Fibroblast of gingiva (primary cell): ENCODE measurements around the gene ZNF366.

Experiments
- DNase-seq: peaks from one replicate; pipeline ENCODE4 v3.0.0-alpha.2; 2011; ENCODE audit warnings: low read depth

ZNF366 gene

DNA sequence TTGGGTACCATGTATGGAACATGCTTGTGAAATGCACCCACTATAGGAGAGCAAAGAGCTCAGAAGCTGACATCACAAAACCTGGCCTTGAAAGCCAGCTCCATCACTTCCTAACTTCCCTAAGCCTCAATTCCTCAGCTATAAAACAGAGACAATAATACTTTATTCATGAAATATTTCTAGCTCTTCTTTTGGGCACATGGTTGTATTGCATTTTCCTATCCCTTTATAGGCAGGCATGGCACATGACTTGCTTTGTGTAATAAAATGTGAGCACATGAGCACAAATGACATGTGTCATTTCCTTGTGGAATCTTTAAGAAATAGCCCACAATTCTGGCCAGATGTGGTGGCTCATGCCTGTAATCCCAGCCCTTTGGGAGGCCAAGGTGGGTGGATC, 18.5 kb downstream of the ZNF366 start:
- DNase-seq, result no peak

- peak; percentile 26 for DNase-seq
Observed at GRCh38 chr5:72487177-72487576, 20.0 kb downstream of the ZNF366 start.

GRCh38 chr5:72486371-72486770, 20.8 kb downstream of the ZNF366 start:
- DNase-seq, result peak; percentile 92

- DNase-seq, result no peak
Observed at GRCh38 chr5:72485430-72485974, 21.7 kb downstream of the ZNF366 start.

GRCh38 chr5:72482046-72482445, 25.2 kb downstream of the ZNF366 start:
- DNase-seq, result no peak

- no peak for DNase-seq
Observed at GRCh38 chr5:72480841-72481240, 26.4 kb downstream of the ZNF366 start.

DNA sequence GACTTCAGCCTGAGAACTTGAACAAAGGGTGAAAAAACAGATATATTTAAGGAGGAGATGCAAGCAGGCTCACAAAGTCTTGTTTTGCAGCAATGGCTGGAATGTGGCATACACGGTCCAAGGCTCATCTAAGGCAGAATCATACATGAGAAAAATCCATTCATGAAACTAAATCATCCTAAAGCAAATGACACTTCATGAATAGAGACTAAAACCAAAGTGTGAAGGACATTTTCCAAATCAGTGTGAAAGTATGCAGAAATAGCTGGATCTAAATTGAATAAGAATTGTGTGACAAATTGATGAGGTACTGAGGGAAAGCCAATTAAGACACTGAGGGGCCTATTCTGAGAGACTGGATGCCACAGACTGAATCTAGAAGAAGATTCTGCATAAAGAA, 27.3 kb downstream of the ZNF366 start:
- no peak for DNase-seq

GRCh38 chr5:72478684-72479083, 28.5 kb downstream of the ZNF366 start:
- peak; percentile 54 for DNase-seq

GRCh38 chr5:72478276-72478675, 28.9 kb downstream of the ZNF366 start:
- no peak for DNase-seq

- DNase-seq, result no peak
Observed at GRCh38 chr5:72477644-72478043, 29.6 kb downstream of the ZNF366 start.

- DNase-seq, result no peak
Observed at GRCh38 chr5:72477176-72477575, 30.0 kb downstream of the ZNF366 start.

- no peak for DNase-seq
Observed at GRCh38 chr5:72476721-72477120, 30.5 kb downstream of the ZNF366 start.

DNA sequence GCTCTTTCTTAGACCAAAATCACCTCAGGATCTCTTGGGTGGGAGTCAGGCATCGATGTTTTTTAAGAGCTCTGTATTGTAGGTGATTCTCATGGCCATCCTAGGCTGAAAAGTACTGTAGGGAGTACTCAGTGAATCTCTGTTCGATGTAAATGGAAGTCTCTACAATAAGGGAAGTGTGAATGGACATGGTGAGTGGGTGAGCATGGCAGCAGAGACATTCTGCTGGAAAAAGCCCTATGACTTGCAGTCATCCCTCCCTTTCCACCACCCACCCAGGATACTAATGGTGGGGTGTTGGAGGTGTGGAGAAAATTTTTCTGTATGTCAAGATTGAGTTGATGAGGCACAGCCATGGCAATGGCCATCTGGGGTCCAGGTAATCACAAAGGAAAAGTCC, 30.9 kb downstream of the ZNF366 start:
- no peak for DNase-seq

DNA sequence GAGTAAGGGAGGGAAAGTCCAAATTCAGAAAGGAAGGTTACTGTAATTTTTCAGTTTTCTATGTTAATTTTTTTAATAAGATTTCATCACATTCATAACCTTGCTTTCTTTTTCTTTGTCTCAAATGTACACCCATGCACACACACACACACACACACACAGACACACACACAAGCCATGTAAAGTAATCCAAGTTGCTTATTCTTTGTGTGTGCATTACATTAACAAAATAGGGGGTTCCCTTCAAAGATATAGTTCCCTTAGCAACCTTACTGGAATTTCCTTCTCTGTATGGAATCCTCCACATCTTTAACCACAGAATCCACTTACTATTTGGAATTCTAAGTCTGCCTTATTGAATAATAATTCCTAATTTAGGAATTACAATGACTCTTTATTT, 32.7 kb downstream of the ZNF366 start:
- no peak for DNase-seq

DNA sequence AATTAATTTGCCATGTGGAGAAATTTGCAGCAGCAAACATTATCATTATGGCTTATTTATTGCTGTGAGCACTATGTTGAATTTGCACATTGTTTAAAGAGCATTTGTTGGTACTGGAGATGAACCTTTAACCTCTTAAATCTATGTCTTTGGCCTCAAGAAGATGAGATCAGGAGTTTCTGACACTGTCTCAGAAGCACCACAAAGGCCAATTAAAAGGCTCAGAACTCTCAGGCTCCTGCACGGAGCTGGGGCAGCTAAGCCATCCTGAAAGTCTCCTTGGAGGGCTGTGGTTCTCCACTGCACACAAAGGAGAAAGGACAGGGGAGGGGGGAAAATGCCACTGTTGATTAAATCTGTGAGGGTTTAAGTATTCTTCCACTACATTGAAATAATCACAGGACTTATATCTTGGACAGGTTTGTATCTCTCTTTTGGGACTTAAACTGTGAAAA, 33.1 kb downstream of the ZNF366 start:
- DNase-seq, result no peak

- peak; percentile 63 for DNase-seq
Observed at GRCh38 chr5:72472666-72473422, 34.4 kb downstream of the ZNF366 start.

GRCh38 chr5:72472031-72472430, 35.2 kb downstream of the ZNF366 start:
- no peak for DNase-seq

GRCh38 chr5:72470826-72471225, 36.4 kb downstream of the ZNF366 start:
- peak; percentile 26 for DNase-seq

- no peak for DNase-seq
Observed at GRCh38 chr5:72468606-72469005, 38.6 kb downstream of the ZNF366 start.

DNA sequence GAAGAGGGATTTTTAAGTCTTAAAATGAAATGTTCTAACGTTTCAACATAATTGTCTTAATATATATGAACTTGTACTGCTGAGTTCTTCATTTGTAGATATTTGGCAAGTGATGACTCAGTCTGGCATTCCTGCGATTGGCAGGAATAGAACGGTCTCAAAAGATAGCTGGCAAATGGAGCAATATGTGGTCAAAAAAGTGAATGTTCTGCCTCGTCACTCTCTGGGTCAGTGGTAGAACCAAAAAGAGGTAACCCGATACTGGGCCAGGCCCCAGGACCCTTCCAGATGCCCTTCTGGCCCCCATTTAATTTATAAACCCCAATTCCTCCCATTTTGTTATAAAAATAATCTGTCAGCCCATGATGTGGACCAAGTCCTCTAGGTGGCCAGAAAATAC, 39.2 kb downstream of the ZNF366 start:
- DNase-seq, result peak; percentile 91

DNA sequence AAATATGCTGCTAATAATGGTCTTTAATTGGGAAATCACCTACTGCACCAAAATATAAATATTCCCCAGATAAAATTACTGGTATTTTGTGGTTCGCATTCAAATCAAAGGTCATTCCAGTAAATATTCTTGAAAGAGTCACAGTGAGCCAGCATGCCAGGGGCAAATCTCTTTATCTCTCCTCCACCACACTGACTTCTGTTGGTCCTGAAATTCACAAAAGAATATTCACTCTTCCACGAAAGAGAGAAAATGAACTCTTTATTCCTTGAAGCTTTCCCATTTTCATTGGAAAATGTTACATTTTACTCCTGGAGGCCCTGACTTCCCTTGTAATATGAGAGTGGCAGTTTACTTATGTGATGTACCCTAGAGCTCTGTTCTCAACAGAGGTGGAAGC, 39.7 kb downstream of the ZNF366 start:
- peak; percentile 22 for DNase-seq

DNA sequence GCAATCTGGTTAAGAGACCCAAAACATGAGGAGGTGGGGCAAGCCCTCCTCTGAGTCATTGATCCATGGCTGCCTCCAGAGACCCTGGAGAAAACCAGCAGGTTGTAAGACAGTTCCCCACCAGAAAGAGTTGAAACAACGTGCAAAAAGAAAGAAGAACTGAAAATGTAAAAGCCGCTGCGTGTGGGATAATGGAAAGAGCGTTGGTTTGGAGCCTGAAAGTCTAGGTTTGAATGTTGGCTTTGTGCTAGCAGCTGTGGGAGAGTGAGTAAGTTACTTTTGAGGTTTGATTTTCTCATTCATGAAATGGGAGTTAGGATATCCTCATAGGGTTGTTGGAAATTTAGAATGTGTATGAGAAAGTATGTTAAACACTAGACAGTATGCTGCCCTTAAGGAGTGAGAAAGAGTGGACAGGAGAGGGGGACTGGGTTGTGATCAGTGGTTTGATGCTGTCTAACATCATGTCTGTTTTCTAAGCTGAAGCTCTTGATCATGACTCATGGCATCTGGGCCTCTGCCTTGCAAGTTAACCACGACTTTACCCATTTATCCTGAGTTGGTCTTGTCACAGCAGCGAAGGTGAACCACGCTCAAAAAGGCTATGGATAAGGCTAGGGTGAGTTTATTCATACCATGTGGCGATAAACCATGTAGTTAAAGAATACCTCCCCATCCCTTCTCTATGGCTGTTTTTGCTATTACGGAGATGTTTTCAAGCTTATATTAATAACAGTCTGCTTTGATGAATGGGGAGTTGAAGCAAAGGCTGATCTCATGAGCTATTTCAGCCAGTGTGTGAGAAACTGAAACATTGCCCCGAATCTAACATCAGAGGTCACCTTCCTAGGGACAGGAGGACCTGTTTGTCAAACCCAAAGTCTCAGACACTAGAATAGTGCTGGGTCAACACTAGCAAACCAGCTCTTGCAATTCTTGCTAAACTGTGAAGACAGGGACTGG, 41.3 kb downstream of the ZNF366 start:
- DNase-seq, result no peak

DNA sequence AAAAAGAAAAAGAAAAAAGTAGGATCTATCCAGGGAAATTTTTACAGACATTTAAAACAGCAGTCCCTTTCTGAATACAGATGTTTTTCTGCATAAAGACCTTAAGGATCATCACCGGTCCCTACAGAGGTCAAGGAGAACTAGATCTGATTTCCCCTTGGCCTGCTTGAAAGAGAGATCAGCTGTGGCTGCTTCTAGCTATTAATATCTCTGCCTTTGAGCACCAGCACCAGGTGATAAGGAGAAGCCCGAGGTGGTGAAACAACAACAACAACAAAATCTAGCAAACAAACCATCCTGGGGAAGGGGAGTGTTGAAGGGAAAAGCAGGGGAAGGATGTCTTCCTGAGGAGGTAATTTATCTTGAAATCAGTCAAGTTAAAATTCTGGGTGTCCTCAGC, 42.1 kb downstream of the ZNF366 start:
- no peak for DNase-seq
